Mesenchymal stem cell (in vitro differentiated cells and primary cell): Measurements from ENCODE around the gene TP73.
"Not testable (repeated sequence)": the region's sequence is repeated elsewhere in the genome, so short reads cannot be mapped to it uniquely, and the experiment has no call there.

Experiments used
- DNase-seq: peaks from one replicate; pipeline ENCODE4 v3.0.0-alpha.2; 2013
- H2AFZ ChIP-seq: one replicate; pipeline ENCODE4 v1.6.1; 2013; ENCODE audit warnings: low read depth, mild to moderate bottlenecking, control low read depth, inconsistent platforms, low read length, moderate library complexity
- H2AK5ac ChIP-seq: 2 replicates; pipeline ENCODE4 v1.6.1; 2013; ENCODE audit warnings: low read length, moderate library complexity, mild to moderate bottlenecking, inconsistent platforms; ENCODE audit not compliant: severe bottlenecking
- H2BK120ac ChIP-seq: one replicate; pipeline ENCODE4 v1.6.1; 2013; ENCODE audit warnings: low read depth, mild to moderate bottlenecking, inconsistent platforms, low read length, moderate library complexity
- H2BK12ac ChIP-seq, 2 experiments: one replicate each; pipeline ENCODE4 v1.6.1; 2013; ENCODE audit warnings: inconsistent platforms in 2 of 2, low read length in 2 of 2, mild to moderate bottlenecking in 2 of 2, moderate library complexity in 2 of 2, control low read depth in 1 of 2
- H2BK15ac ChIP-seq: one replicate; pipeline ENCODE4 v1.6.1; 2013; ENCODE audit warnings: mild to moderate bottlenecking, low read depth, inconsistent platforms; ENCODE audit not compliant: poor library complexity, severe bottlenecking
- H2BK5ac ChIP-seq: 2 replicates; pipeline ENCODE4 v1.6.1; 2013; ENCODE audit warnings: low read depth, mild to moderate bottlenecking, low read length, control low read depth, inconsistent platforms; ENCODE audit not compliant: poor library complexity, severe bottlenecking
- H3K14ac ChIP-seq, 2 experiments: one replicate each; pipeline ENCODE4 v1.6.1; 2013; ENCODE audit warnings: inconsistent platforms in 2 of 2, low read length in 2 of 2, control low read depth in 1 of 2, mild to moderate bottlenecking in 1 of 2, moderate library complexity in 1 of 2
- H3K18ac ChIP-seq, 2 experiments: one replicate each; pipeline ENCODE4 v1.6.1; 2013; ENCODE audit warnings: inconsistent platforms in 2 of 2, low read length in 2 of 2, control low read depth in 1 of 2, low read depth in 1 of 2, mild to moderate bottlenecking in 1 of 2
- H3K23ac ChIP-seq, 2 experiments: one replicate each; pipeline ENCODE4 v1.6.1; 2013; ENCODE audit warnings: inconsistent platforms in 2 of 2, low read length in 2 of 2, mild to moderate bottlenecking in 2 of 2, moderate library complexity in 2 of 2, control low read depth in 1 of 2
- H3K27ac ChIP-seq: 2 replicates; pipeline ENCODE4 v1.5.1; 2013; ENCODE audit warnings: mild to moderate bottlenecking, moderate library complexity, low read length, control low read depth, inconsistent platforms; ENCODE audit not compliant: poor library complexity, severe bottlenecking
- H3K27me3 ChIP-seq, 2 experiments: 2 replicates each; pipeline versions ENCODE4 v1.6.1 to v1.7.0; 2013; ENCODE audit warnings: low read length in 2 of 2, mild to moderate bottlenecking in 2 of 2, moderate library complexity in 2 of 2, control low read depth in 1 of 2, inconsistent platforms in 1 of 2; ENCODE audit not compliant: control insufficient read depth in 1 of 2, insufficient read depth in 1 of 2
- H3K36me3 ChIP-seq, 2 experiments: 2 replicates each; pipeline versions ENCODE4 v1.6.1 to v1.7.0; 2013; ENCODE audit warnings: low read length in 2 of 2, control low read depth in 1 of 2, inconsistent platforms in 1 of 2, low read depth in 1 of 2, mild to moderate bottlenecking in 1 of 2; ENCODE audit not compliant: insufficient read depth in 2 of 2, control insufficient read depth in 1 of 2
- H3K4ac ChIP-seq, 2 experiments: one replicate each; pipeline ENCODE4 v1.6.1; 2013; ENCODE audit warnings: inconsistent platforms in 2 of 2, low read length in 2 of 2, mild to moderate bottlenecking in 2 of 2, moderate library complexity in 2 of 2, control low read depth in 1 of 2, low read depth in 1 of 2
- H3K4me1 ChIP-seq: 2 replicates; pipeline ENCODE4 v1.6.1; 2013; ENCODE audit warnings: low read depth, low read length, control low read depth; ENCODE audit not compliant: control insufficient read depth, insufficient read depth
- H3K4me2 ChIP-seq: 2 replicates; pipeline ENCODE4 v1.6.1; 2013; ENCODE audit warnings: low read length, mild to moderate bottlenecking, inconsistent platforms; ENCODE audit not compliant: poor library complexity, severe bottlenecking
- H3K4me3 ChIP-seq, 2 experiments: 2 replicates each; pipeline versions ENCODE4 v1.5.1 to v1.7.0; 2013; ENCODE audit warnings: low read length in 2 of 2, mild to moderate bottlenecking in 2 of 2, control low read depth in 1 of 2, low read depth in 1 of 2; ENCODE audit not compliant: insufficient read depth in 1 of 2
- H3K79me1 ChIP-seq: replicated peaks from 2 replicates; pipeline ENCODE4 v1.6.1; 2013; ENCODE audit warnings: mild to moderate bottlenecking, control low read depth, low read length, inconsistent platforms; ENCODE audit not compliant: poor library complexity, severe bottlenecking
- H3K9ac ChIP-seq: 2 replicates; pipeline ENCODE4 v1.7.0; 2013; ENCODE audit warnings: mild to moderate bottlenecking, low read length, moderate library complexity
- H3K9me3 ChIP-seq: 2 replicates; pipeline ENCODE4 v1.7.0; 2013; ENCODE audit warnings: mild to moderate bottlenecking, low read length; ENCODE audit not compliant: control insufficient read depth
- H4K8ac ChIP-seq: one replicate; pipeline ENCODE4 v1.6.1; 2013; ENCODE audit warnings: inconsistent platforms, mild to moderate bottlenecking, low read length, moderate library complexity
- H4K91ac ChIP-seq: one replicate; pipeline ENCODE4 v1.6.1; 2013; ENCODE audit warnings: mild to moderate bottlenecking, low read length, inconsistent platforms
- WGBS: methylation state at CpG from one replicate; pipeline ENCODE4 v1.1.7; 2013; ENCODE audit warnings: mixed read lengths; 5-methylcytosine and 5-hydroxymethylcytosine counted together

Gene TP73

GRCh38 chr1:3724416-3725030 lies 72.2 kb downstream of the TP73 start:
- H3K27ac ChIP-seq, H4K8ac ChIP-seq, H3K9me3 ChIP-seq, H2BK120ac ChIP-seq, H2BK5ac ChIP-seq, H3K9ac ChIP-seq, H2BK15ac ChIP-seq, H3K79me1 ChIP-seq, H3K18ac ChIP-seq, H3K36me3 ChIP-seq, H2AK5ac ChIP-seq, H3K4ac ChIP-seq, H3K4me3 ChIP-seq, H2AFZ ChIP-seq, H3K4me1 ChIP-seq, H3K23ac ChIP-seq, H3K14ac ChIP-seq, H2BK12ac ChIP-seq, H4K91ac ChIP-seq, H3K4me2 ChIP-seq: not testable (repeated sequence)
- H3K27me3 ChIP-seq = peaks cover 23 to 40% of the 10 kb centered on the region in 2 experiments
- 43% methylated on average over 18 of the region's 18 CpGs for WGBS
- DNase-seq = peak; percentile 48

GRCh38 chr1:3725366-3725765 lies 73.0 kb downstream of the TP73 start:
- no peak overlapping the region for H3K9ac ChIP-seq
- peaks cover 25 to 40% of the 10 kb centered on the region in 2 experiments for H3K27me3 ChIP-seq
- H2BK12ac ChIP-seq = no peak overlapping the region
- H3K4me1 ChIP-seq = peaks cover 2% of the 10 kb centered on the region
- no peak overlapping the region for H2AFZ ChIP-seq
- no peaks in the 10 kb centered on the region for H3K79me1 ChIP-seq
- H3K18ac ChIP-seq = no peak overlapping the region
- 94% methylated on average over 2 of the region's 2 CpGs for WGBS
- no peak overlapping the region for H3K27ac ChIP-seq
- no peak overlapping the region for H3K23ac ChIP-seq
- no peak overlapping the region for H2AK5ac ChIP-seq
- DNase-seq = no peak
- H3K9me3 ChIP-seq = no peaks in the 10 kb centered on the region
- H2BK15ac ChIP-seq = no peak overlapping the region
- no peak overlapping the region for H2BK120ac ChIP-seq
- H4K91ac ChIP-seq = no peak overlapping the region
- no peak overlapping the region for H2BK5ac ChIP-seq
- no peaks in the 10 kb centered on the region for H3K36me3 ChIP-seq
- H3K4ac ChIP-seq = no peak overlapping the region
- H4K8ac ChIP-seq = no peak overlapping the region
- no peak overlapping the region for H3K4me3 ChIP-seq
- H3K14ac ChIP-seq = no peak overlapping the region
- no peak overlapping the region for H3K4me2 ChIP-seq

GRCh38 chr1:3727042-3727824 lies 74.9 kb downstream of the TP73 start:
- Histone ChIP-seq H2BK120ac (no peak overlapping the region), H2AK5ac (no peak overlapping the region), H3K27ac (no peak overlapping the region), H3K9ac (no peak overlapping the region), H3K18ac (no peak overlapping the region), H4K91ac (no peak overlapping the region), H3K27me3 (peaks cover 27 to 51% of the 10 kb centered on the region in 2 experiments), H2BK15ac (no peak overlapping the region), H3K79me1 (no peaks in the 10 kb centered on the region), H3K36me3 (no peaks in the 10 kb centered on the region), H3K23ac (no peak overlapping the region), H3K9me3 (no peaks in the 10 kb centered on the region), H2BK5ac (no peak overlapping the region), H3K4ac (no peak overlapping the region), H3K4me3 (no peak overlapping the region), H3K14ac (no peak overlapping the region), H4K8ac (no peak overlapping the region), H3K4me2 (no peak overlapping the region), H2AFZ (no peak overlapping the region), H2BK12ac (no peak overlapping the region), H3K4me1 (peaks cover 2% of the 10 kb centered on the region)
- DNase-seq = peak; percentile 8
- 62% methylated on average over 36 of the region's 37 CpGs for WGBS

- no peak overlapping the region for H2BK12ac ChIP-seq
- H3K9ac ChIP-seq = no peak overlapping the region
- no peaks in the 10 kb centered on the region for H3K9me3 ChIP-seq
- H3K4me3 ChIP-seq = no peak overlapping the region
- no peak overlapping the region for H4K91ac ChIP-seq
- peaks cover 2% of the 10 kb centered on the region for H3K4me1 ChIP-seq
- H3K4me2 ChIP-seq = no peak overlapping the region
- H2BK120ac ChIP-seq = no peak overlapping the region
- no peaks in the 10 kb centered on the region for H3K36me3 ChIP-seq
- peaks cover 31 to 59% of the 10 kb centered on the region in 2 experiments for H3K27me3 ChIP-seq
- H3K4ac ChIP-seq = no peak overlapping the region
- H2AFZ ChIP-seq = no peak overlapping the region
- no peak overlapping the region for H3K23ac ChIP-seq
- no peak for DNase-seq
- no peak overlapping the region for H3K27ac ChIP-seq
- H4K8ac ChIP-seq = peak overlapping the region; percentile 9
- H3K18ac ChIP-seq = no peak overlapping the region
- no peak overlapping the region for H2BK5ac ChIP-seq
- no peak overlapping the region for H2BK15ac ChIP-seq
- no peak overlapping the region for H2AK5ac ChIP-seq
- WGBS = 91% methylated on average over 31 of the region's 31 CpGs
- H3K79me1 ChIP-seq = no peaks in the 10 kb centered on the region
- no peak overlapping the region for H3K14ac ChIP-seq
Observed at GRCh38 chr1:3727825-3728776, 75.8 kb downstream of the TP73 start.
